NB4 (cell line): Measurements from ENCODE around the gene BCL2.

Source experiments
- CTCF ChIP-seq: IDR thresholded peaks from one replicate; pipeline ENCODE4 v1.5.1; 2012; ENCODE audit warnings: low read depth, low read length
- MYC ChIP-seq: IDR thresholded peaks from 2 replicates; pipeline ENCODE4 v1.6.1; 2011; ENCODE audit warnings: low read depth, low read length
- POLR2A ChIP-seq: IDR thresholded peaks from 2 replicates; pipeline ENCODE4 v1.6.1; 2011; ENCODE audit warnings: mild to moderate bottlenecking; ENCODE audit not compliant: insufficient read length; ENCODE audit errors: extremely low read depth

GRCh38 chr18:63229971-63230370, 89.6 kb downstream of the BCL2 start:
- TF ChIP-seq CTCF (no peak), POLR2A (no peak), MYC (no peak)
